Measurements from ENCODE around the gene ZRANB1.

The ZRANB1 gene

GRCh38 chr10:125017547-125018298 is 75.8 kb downstream of the ZRANB1 start:
- no peak for DNase-seq (ENCODE audit: low read depth in 3 of 3)

GRCh38 chr10:125018576-125019143 is 76.7 kb downstream of the ZRANB1 start:
- no peak for DNase-seq (ENCODE audit: low read depth in 3 of 3)

- DNase-seq (ENCODE audit: low read depth in 3 of 3): no peak
Measured at GRCh38 chr10:125020386-125020785, 78.5 kb downstream of the ZRANB1 start.

GRCh38 chr10:125020871-125021270 is 78.9 kb downstream of the ZRANB1 start:
- DNase-seq (ENCODE audit: low read depth in 3 of 3): no peak

GRCh38 chr10:125021686-125022344 is 79.9 kb downstream of the ZRANB1 start:
- DNase-seq (ENCODE audit: low read depth in 3 of 3): no peak

- DNase-seq (ENCODE audit: low read depth in 3 of 3): no peak
Measured at GRCh38 chr10:125022671-125023070, 80.7 kb downstream of the ZRANB1 start.

- no peak for DNase-seq (ENCODE audit: low read depth in 3 of 3)
Measured at GRCh38 chr10:125023255-125023654, 81.3 kb downstream of the ZRANB1 start.

GRCh38 chr10:125023862-125024496 is 82.1 kb downstream of the ZRANB1 start:
- DNase-seq (ENCODE audit: low read depth in 3 of 3): no peak

GRCh38 chr10:125024497-125025234 is 82.7 kb downstream of the ZRANB1 start:
- no peak for DNase-seq (ENCODE audit: low read depth in 3 of 3)

- no peak for DNase-seq (ENCODE audit: low read depth in 3 of 3)
Measured at GRCh38 chr10:125025341-125025740, 83.4 kb downstream of the ZRANB1 start.

GRCh38 chr10:125026036-125026931 is 84.4 kb downstream of the ZRANB1 start:
- DNase-seq (ENCODE audit: low read depth in 3 of 3): no peak

GRCh38 chr10:125026974-125027735 is 85.2 kb downstream of the ZRANB1 start:
- no peak for DNase-seq (ENCODE audit: low read depth in 3 of 3)

GRCh38 chr10:125027871-125028869 is 86.2 kb downstream of the ZRANB1 start:
- no peak for DNase-seq (ENCODE audit: low read depth in 3 of 3)

GRCh38 chr10:125029584-125030242 is 87.8 kb downstream of the ZRANB1 start:
- DNase-seq (ENCODE audit: low read depth in 3 of 3): no peak

- no peak for DNase-seq (ENCODE audit: low read depth in 3 of 3)
Measured at GRCh38 chr10:125030567-125031197, 88.8 kb downstream of the ZRANB1 start.

- DNase-seq (ENCODE audit: low read depth in 3 of 3): no peak
Measured at GRCh38 chr10:125032474-125033020, 90.6 kb downstream of the ZRANB1 start.

GRCh38 chr10:125033146-125033924 is 91.4 kb downstream of the ZRANB1 start:
- no peak for DNase-seq (ENCODE audit: low read depth in 3 of 3)

Data from stimulated activated CD4-positive, alpha-beta T cell treated with anti-CD3 and anti-CD28 coated beads, TNF-alpha, amount 100 ng/mL, for 4 hours (primary cell).